H9 (cell line): Measurements from ENCODE around the gene PRICKLE1. TPM values are rescaled to one million over a fixed set of nuclear protein-coding genes. Genes with fewer than 3 reads are reported as not detected.

Experiments used
- DNase-seq: peaks from one replicate; pipeline ENCODE4 v3.0.0-alpha.2; 2017
- H2AFZ ChIP-seq: one replicate; pipeline ENCODE4 v1.6.1; 2013; ENCODE audit warnings: mild to moderate bottlenecking, low read length, control low read depth, moderate library complexity
- H2AK5ac ChIP-seq: 2 replicates; pipeline ENCODE4 v1.6.1; 2013; ENCODE audit warnings: low read length, control low read depth, mixed read lengths; ENCODE audit not compliant: insufficient read length
- H2BK120ac ChIP-seq: one replicate; pipeline ENCODE4 v1.6.1; 2013; ENCODE audit warnings: low read depth, mild to moderate bottlenecking, low read length, control low read depth, inconsistent platforms; ENCODE audit not compliant: poor library complexity, severe bottlenecking
- H2BK12ac ChIP-seq: 2 replicates; pipeline ENCODE4 v1.6.1; 2013; ENCODE audit warnings: low read length, control low read depth, mixed read lengths, low read depth; ENCODE audit not compliant: insufficient read length
- H2BK15ac ChIP-seq: 2 replicates; pipeline ENCODE4 v1.6.1; 2013; ENCODE audit warnings: low read depth, low read length, control low read depth
- H2BK20ac ChIP-seq: one replicate; pipeline ENCODE4 v1.6.1; 2013; ENCODE audit warnings: low read depth, mild to moderate bottlenecking, low read length, control low read depth, inconsistent platforms; ENCODE audit not compliant: poor library complexity, severe bottlenecking
- H2BK5ac ChIP-seq: 2 replicates; pipeline ENCODE4 v1.6.1; 2013; ENCODE audit warnings: low read length, control low read depth, mixed read lengths; ENCODE audit not compliant: insufficient read length
- H3K14ac ChIP-seq: 2 replicates; pipeline ENCODE4 v1.6.1; 2013; ENCODE audit warnings: low read length, control low read depth; ENCODE audit not compliant: insufficient read depth
- H3K18ac ChIP-seq: 2 replicates; pipeline ENCODE4 v1.6.1; 2013; ENCODE audit warnings: low read depth, mild to moderate bottlenecking, mixed read lengths, low read length, control low read depth; ENCODE audit not compliant: insufficient read length
- H3K23ac ChIP-seq: 2 replicates; pipeline ENCODE4 v1.6.1; 2013; ENCODE audit warnings: low read length, control low read depth, mixed read lengths, low read depth; ENCODE audit not compliant: insufficient read length
- H3K23me2 ChIP-seq: 2 replicates; pipeline ENCODE4 v1.6.1; 2013; ENCODE audit warnings: low read depth, mild to moderate bottlenecking, mixed read lengths, low read length, control low read depth; ENCODE audit not compliant: insufficient read length, poor library complexity, severe bottlenecking
- H3K27ac ChIP-seq: 2 replicates; pipeline ENCODE4 v1.5.1; 2013; ENCODE audit warnings: low read length, control low read depth, mixed read lengths, low read depth; ENCODE audit not compliant: insufficient read length
- H3K27me3 ChIP-seq: 2 replicates; pipeline ENCODE4 v1.6.1; 2013; ENCODE audit warnings: low read length, control low read depth, inconsistent platforms; ENCODE audit not compliant: insufficient read depth
- H3K4ac ChIP-seq: 2 replicates; pipeline ENCODE4 v1.6.1; 2013; ENCODE audit warnings: low read depth, mild to moderate bottlenecking, control low read depth, inconsistent platforms, low read length, moderate library complexity
- H3K4me1 ChIP-seq: 2 replicates; pipeline ENCODE4 v1.6.1; 2013; ENCODE audit warnings: low read length, control low read depth, inconsistent platforms; ENCODE audit not compliant: insufficient read depth
- H3K4me2 ChIP-seq: 2 replicates; pipeline ENCODE4 v1.6.1; 2013; ENCODE audit warnings: low read length, control low read depth, mixed read lengths; ENCODE audit not compliant: insufficient read length, insufficient read depth
- H3K56ac ChIP-seq: 2 replicates; pipeline ENCODE4 v1.6.1; 2013; ENCODE audit warnings: low read depth, mild to moderate bottlenecking, mixed read lengths, low read length, control low read depth; ENCODE audit not compliant: insufficient read length
- H3K79me1 ChIP-seq: 2 replicates; pipeline ENCODE4 v1.6.1; 2013; ENCODE audit warnings: low read depth, mild to moderate bottlenecking, moderate library complexity, low read length, control low read depth, inconsistent platforms; ENCODE audit not compliant: insufficient read depth, poor library complexity, severe bottlenecking
- H3K79me2 ChIP-seq: 2 replicates; pipeline ENCODE4 v1.6.1; 2013; ENCODE audit warnings: low read length, control low read depth, inconsistent platforms; ENCODE audit not compliant: insufficient read depth
- H3K9ac ChIP-seq: 2 replicates; pipeline ENCODE4 v1.6.1; 2013; ENCODE audit warnings: low read length, control low read depth, mixed read lengths; ENCODE audit not compliant: insufficient read length; ENCODE audit errors: extremely low read depth
- H3K9me3 ChIP-seq: one replicate; pipeline ENCODE4 v1.6.1; 2013; ENCODE audit warnings: low read depth, low read length, inconsistent platforms; ENCODE audit not compliant: control insufficient read depth
- H3T11ph ChIP-seq: one replicate; pipeline ENCODE4 v1.6.1; 2013; ENCODE audit warnings: mild to moderate bottlenecking, low read length, control low read depth, inconsistent platforms
- H4K20me1 ChIP-seq: one replicate; pipeline ENCODE4 v1.6.1; 2013; ENCODE audit not compliant: control insufficient read depth, insufficient read length, insufficient read depth
- H4K5ac ChIP-seq: 2 replicates; pipeline ENCODE4 v1.6.1; 2013; ENCODE audit warnings: low read depth, mild to moderate bottlenecking, mixed read lengths, low read length, control low read depth; ENCODE audit not compliant: insufficient read length
- H4K8ac ChIP-seq: replicated peaks from 2 replicates; pipeline ENCODE4 v1.6.1; 2013; ENCODE audit warnings: low read length, control low read depth, mixed read lengths, low read depth; ENCODE audit not compliant: insufficient read length
- H4K91ac ChIP-seq: 2 replicates; pipeline ENCODE4 v1.6.1; 2013; ENCODE audit warnings: low read depth, mild to moderate bottlenecking, moderate library complexity, mixed read lengths, low read length, control low read depth; ENCODE audit not compliant: insufficient read length
- H3K27ac Mint-ChIP-seq, 3 experiments: 2 replicates in 2 of 3; 3 replicates in 1 of 3; pipeline ENCODE4 v1.8.0; 2020 to 2021; ENCODE audit warnings: mixed read lengths in 3 of 3, mild to moderate bottlenecking in 1 of 3, moderate library complexity in 1 of 3
- H3K27me3 Mint-ChIP-seq: 2 replicates; pipeline ENCODE4 v1.8.0; 2021; ENCODE audit warnings: low read depth, mild to moderate bottlenecking, moderate library complexity, mixed read lengths
- H3K36me3 Mint-ChIP-seq, 3 experiments: 2 replicates in 2 of 3; 3 replicates in 1 of 3; pipeline ENCODE4 v1.8.0; 2020 to 2021; ENCODE audit warnings: low read depth in 3 of 3, mixed read lengths in 3 of 3; ENCODE audit not compliant: insufficient read depth in 1 of 3
- H3K4me1 Mint-ChIP-seq, 2 experiments: 2 replicates each; pipeline ENCODE4 v1.8.0; 2020; ENCODE audit warnings: mixed read lengths in 2 of 2
- H3K4me3 Mint-ChIP-seq, 2 experiments: 2 replicates in 1 of 2; 3 replicates in 1 of 2; pipeline ENCODE4 v1.8.0; 2020 to 2021; ENCODE audit warnings: mild to moderate bottlenecking in 2 of 2, mixed read lengths in 2 of 2, moderate library complexity in 1 of 2
- H3K9me3 Mint-ChIP-seq, 2 experiments: 2 replicates in 1 of 2; 3 replicates in 1 of 2; pipeline ENCODE4 v1.8.0; 2020; ENCODE audit warnings: mild to moderate bottlenecking in 2 of 2, mixed read lengths in 2 of 2, moderate library complexity in 1 of 2
- WGBS: extraction: QIAGEN DNeasy Blood & Tissue Kit; methylation state at CpG from one replicate; pipeline ENCODE4 v1.1.7; 2013; ENCODE audit warnings: missing lambda C conversion rate, low lambda C conversion rate, mixed read lengths; ENCODE audit not compliant: insufficient read length; ENCODE audit errors: extremely low coverage; 5-methylcytosine and 5-hydroxymethylcytosine counted together
- total RNA-seq: library from RNA; stranded (reverse); gene quantifications from 2 replicates; pipeline ENCODE4 v1.2.1, GENCODE V29; 2021
- TF ChIP-seq, protein P1 (sequence below): fragments of 200-600 bp; sonication (generic); conservative IDR thresholded peaks from 3 replicates; pipeline ENCODE4 v1.8.0; 2021; ENCODE audit warnings: antibody characterized with exemption, mild to moderate bottlenecking

The PRICKLE1 gene
- total RNA-seq, 1 experiment from 2014 or later, result 20.5 TPM

GRCh38 chr12:42484996-42485395, 104.5 kb downstream of the PRICKLE1 start:
- Histone ChIP-seq H4K8ac (no peak overlapping the region), H2AFZ (no peak overlapping the region), H2BK15ac (no peak overlapping the region), H3K4me1 (peaks cover 5% of the 10 kb centered on the region), H3K27ac (no peak overlapping the region), H3K79me1 (no peaks in the 10 kb centered on the region), H3K9ac (no peak overlapping the region), H2AK5ac (no peak overlapping the region), H3K56ac (no peak overlapping the region), H3K18ac (no peak overlapping the region), H4K20me1 (no peaks in the 10 kb centered on the region), H4K5ac (no peak overlapping the region), H3K27me3 (peaks cover 12% of the 10 kb centered on the region; the same call in 1 of the 2 replicates), H3K23me2 (peaks cover 18% of the 10 kb centered on the region), H4K91ac (no peak overlapping the region), H2BK20ac (no peak overlapping the region), H3K9me3 (no peaks in the 10 kb centered on the region), H2BK12ac (no peak overlapping the region), H2BK5ac (no peak overlapping the region), H3K79me2 (peaks cover 21% of the 10 kb centered on the region; the same call in 1 of the 2 replicates), H3K23ac (no peak overlapping the region), H3K14ac (no peak overlapping the region), H2BK120ac (no peak overlapping the region), H3K4me2 (peak overlapping the region; percentile 100), H3K4ac (no peak overlapping the region), H3T11ph (no peak overlapping the region)
- Mint-ChIP-seq H3K36me3 (peaks cover 0 to 1% (median under 1%) of the 10 kb centered on the region in 3 experiments; a peak in 3 of 7 replicates), H3K27me3 (peaks cover 48% of the 10 kb centered on the region), H3K4me3 (peak overlapping the region; percentile 91 to 97), H3K9me3 (peaks cover 0 to 4% of the 10 kb centered on the region in 2 experiments; a peak in 1 of 5 replicates), H3K4me1 (peaks cover 61 to 66% of the 10 kb centered on the region in 2 experiments), H3K27ac (peak overlapping the region in 2 of 3 experiments; percentile 98 to 99; a peak in 4 of 7 replicates)
- DNase-seq, result no peak
- TF ChIP-seq, protein P1, sequence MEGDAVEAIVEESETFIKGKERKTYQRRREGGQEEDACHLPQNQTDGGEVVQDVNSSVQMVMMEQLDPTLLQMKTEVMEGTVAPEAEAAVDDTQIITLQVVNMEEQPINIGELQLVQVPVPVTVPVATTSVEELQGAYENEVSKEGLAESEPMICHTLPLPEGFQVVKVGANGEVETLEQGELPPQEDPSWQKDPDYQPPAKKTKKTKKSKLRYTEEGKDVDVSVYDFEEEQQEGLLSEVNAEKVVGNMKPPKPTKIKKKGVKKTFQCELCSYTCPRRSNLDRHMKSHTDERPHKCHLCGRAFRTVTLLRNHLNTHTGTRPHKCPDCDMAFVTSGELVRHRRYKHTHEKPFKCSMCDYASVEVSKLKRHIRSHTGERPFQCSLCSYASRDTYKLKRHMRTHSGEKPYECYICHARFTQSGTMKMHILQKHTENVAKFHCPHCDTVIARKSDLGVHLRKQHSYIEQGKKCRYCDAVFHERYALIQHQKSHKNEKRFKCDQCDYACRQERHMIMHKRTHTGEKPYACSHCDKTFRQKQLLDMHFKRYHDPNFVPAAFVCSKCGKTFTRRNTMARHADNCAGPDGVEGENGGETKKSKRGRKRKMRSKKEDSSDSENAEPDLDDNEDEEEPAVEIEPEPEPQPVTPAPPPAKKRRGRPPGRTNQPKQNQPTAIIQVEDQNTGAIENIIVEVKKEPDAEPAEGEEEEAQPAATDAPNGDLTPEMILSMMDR, result no peak
- WGBS, result no CpG with 5 or more reads among the region's 3 CpGs
